ENCODE data around the gene GOLGA6D. TPM values are rescaled to one million over a fixed set of nuclear protein-coding genes. Genes with fewer than 3 reads are reported as not detected.
"Not testable (repeated sequence)": the region's sequence is repeated elsewhere in the genome, so short reads cannot be mapped to it uniquely, and the experiment has no call there.

Gene GOLGA6D
- polyA plus RNA-seq, 4 donors = 0.07 TPM; not detected in 3

DNA sequence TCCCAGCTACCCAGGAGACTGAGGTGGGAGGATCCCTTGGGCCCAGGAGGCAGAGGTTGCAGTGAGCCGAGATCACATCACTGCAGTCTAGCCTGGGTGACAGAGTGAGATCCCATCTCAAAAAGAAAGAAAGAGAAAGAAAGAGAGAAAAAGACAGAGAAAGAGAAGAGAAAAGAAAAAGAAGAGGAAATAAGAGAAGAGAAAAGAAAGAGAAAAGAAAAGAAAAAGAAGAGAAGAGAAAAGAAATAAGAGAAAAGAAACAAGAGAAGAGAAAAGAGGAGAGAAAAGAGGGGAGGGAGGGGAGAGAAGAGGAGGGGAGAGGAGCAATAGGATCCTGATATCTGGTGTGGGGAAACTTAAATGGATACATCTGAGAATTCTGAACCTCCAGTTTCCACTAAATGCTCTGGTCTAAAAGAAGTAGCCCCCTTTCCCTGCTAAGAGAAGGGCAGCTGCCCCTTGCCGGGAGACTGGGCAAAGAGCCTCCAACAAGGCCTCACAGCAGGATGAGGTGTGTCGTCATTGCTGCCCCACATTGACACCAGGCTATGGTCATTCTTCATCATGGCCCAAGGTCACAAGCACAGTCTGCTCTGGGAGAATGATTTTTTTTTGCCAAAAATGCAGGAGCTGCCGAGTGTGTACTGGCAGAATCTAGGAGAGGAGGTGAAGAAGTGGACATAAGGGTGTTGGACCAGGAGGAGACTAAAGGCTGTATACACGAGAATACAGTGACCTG, 32.1 kb downstream of the GOLGA6D start:
- Histone ChIP-seq H3K4me1 (ENCODE audit: control insufficient read depth in 3 of 3, insufficient read depth in 2 of 3, low read depth in 1 of 3, low read length in 2 of 3) (no peaks in the 10 kb centered on the region), H3K4me3 (ENCODE audit: low read depth in 1 of 3, low read length in 3 of 3) (no peak overlapping the region), H3K36me3 (ENCODE audit: control insufficient read depth in 3 of 3, insufficient read depth in 2 of 3, low read depth in 1 of 3, low read length in 3 of 3) (no peaks in the 10 kb centered on the region), H3K27ac (ENCODE audit: low read depth in 1 of 3, low read length in 2 of 3) (no peak overlapping the region), H3K27me3 (ENCODE audit: control insufficient read depth in 3 of 3, insufficient read depth in 3 of 3, low read length in 3 of 3) (no peaks in the 10 kb centered on the region), H3K9me3 (ENCODE audit: control insufficient read depth in 2 of 2, insufficient read depth in 1 of 2, low read depth in 1 of 2, low read length in 1 of 2) (no peaks in the 10 kb centered on the region)
- no peak for DNase-seq
- 76 to 82% (median 81%) methylated on average over 5 of the region's 5 CpGs for WGBS, 3 donors
- no peak for FAIRE-seq

DNA sequence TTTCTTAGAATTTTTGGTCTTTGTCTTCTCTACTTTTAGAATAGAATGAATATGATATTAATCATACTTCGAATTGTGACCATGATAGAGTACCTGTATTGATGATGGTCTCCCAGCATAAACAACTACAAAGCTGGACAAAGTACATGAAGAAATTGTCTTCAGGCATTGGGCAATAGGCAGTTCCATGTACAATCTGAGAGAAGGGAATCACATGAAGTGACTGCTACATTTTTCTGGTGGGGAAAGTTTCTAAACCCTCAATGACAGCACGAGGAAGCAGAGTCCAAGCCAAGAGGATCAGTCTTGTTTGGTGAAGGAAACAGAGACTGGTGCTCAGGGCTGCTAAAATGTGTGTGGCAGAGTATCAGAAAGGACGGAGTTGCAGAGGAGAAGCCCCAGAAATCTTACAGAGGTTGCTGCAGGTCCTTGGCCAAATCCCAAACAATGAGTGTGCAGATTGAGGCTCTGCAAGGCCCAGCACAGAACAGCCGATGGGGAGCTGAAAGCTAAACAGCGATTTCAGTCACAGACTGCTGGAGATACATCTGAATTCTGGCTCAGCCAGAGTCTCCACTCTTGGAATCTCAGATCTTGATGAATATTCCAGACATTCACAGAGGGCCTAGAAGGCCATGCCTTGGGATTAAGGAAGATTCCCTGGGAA, 36.7 kb downstream of the GOLGA6D start:
- WGBS, 3 donors = 77 to 89% (median 84%) methylated on average over 5 of the region's 5 CpGs
- DNase-seq = peak in 1 of 2 donors; percentile 33
- H3K27ac ChIP-seq (ENCODE audit: low read depth in 1 of 3, low read length in 2 of 3); H3K27me3 ChIP-seq (ENCODE audit: control insufficient read depth in 3 of 3, insufficient read depth in 3 of 3, low read length in 3 of 3); FAIRE-seq; H3K36me3 ChIP-seq (ENCODE audit: control insufficient read depth in 3 of 3, insufficient read depth in 2 of 3, low read depth in 1 of 3, low read length in 3 of 3); H3K9me3 ChIP-seq (ENCODE audit: control insufficient read depth in 2 of 2, insufficient read depth in 1 of 2, low read depth in 1 of 2, low read length in 1 of 2); H3K4me3 ChIP-seq (ENCODE audit: low read depth in 1 of 3, low read length in 3 of 3): not testable (repeated sequence)
- H3K4me1 ChIP-seq (ENCODE audit: control insufficient read depth in 3 of 3, insufficient read depth in 2 of 3, low read depth in 1 of 3, low read length in 2 of 3) = peaks cover 0 to 13% (median 0%) of the 10 kb centered on the region in 3 donors

DNA sequence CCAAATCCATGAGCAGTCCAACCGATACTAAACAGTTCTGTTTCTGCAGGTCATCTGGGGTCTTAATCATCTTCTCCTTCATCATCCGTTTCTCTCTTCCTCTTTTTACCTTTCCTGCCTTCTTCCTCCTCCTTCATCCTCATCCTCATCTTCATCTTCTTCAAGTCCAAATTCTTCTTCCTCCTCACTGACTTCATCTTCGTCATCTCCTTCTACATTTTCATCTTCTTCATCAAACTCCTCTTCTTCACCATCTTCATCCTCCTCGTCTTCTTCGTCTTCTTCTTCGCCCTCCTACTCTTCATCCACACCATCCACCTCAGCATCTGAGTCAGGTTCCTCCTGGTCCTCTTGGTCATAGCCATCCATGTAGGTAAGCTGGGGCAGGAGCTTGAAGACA, 39.1 kb downstream of the GOLGA6D start:
- Histone ChIP-seq H3K4me3 (ENCODE audit: low read depth in 1 of 3, low read length in 3 of 3) (no peak overlapping the region), H3K9me3 (ENCODE audit: control insufficient read depth in 2 of 2, insufficient read depth in 1 of 2, low read depth in 1 of 2, low read length in 1 of 2) (no peaks in the 10 kb centered on the region), H3K27ac (ENCODE audit: low read depth in 1 of 3, low read length in 2 of 3) (no peak overlapping the region), H3K36me3 (ENCODE audit: control insufficient read depth in 3 of 3, insufficient read depth in 2 of 3, low read depth in 1 of 3, low read length in 3 of 3) (no peaks in the 10 kb centered on the region), H3K4me1 (ENCODE audit: control insufficient read depth in 3 of 3, insufficient read depth in 2 of 3, low read depth in 1 of 3, low read length in 2 of 3) (peaks cover 0 to 16% (median 0%) of the 10 kb centered on the region in 3 donors), H3K27me3 (ENCODE audit: control insufficient read depth in 3 of 3, insufficient read depth in 3 of 3, low read length in 3 of 3) (no peaks in the 10 kb centered on the region)
- DNase-seq (no peak), FAIRE-seq (no peak)
- WGBS, 3 donors = 88 to 93% (median 91%) methylated on average over 6 of the region's 6 CpGs

GRCh38 chr15:75325922-75326321, 43.3 kb downstream of the GOLGA6D start:
- H3K9me3 ChIP-seq (ENCODE audit: control insufficient read depth in 2 of 2, insufficient read depth in 1 of 2, low read depth in 1 of 2, low read length in 1 of 2) = no peaks in the 10 kb centered on the region
- no peaks in the 10 kb centered on the region for H3K36me3 ChIP-seq (ENCODE audit: control insufficient read depth in 3 of 3, insufficient read depth in 2 of 3, low read depth in 1 of 3, low read length in 3 of 3)
- peaks cover 0 to 16% (median 0%) of the 10 kb centered on the region in 3 donors for H3K4me1 ChIP-seq (ENCODE audit: control insufficient read depth in 3 of 3, insufficient read depth in 2 of 3, low read depth in 1 of 3, low read length in 2 of 3)
- no peak overlapping the region for H3K27ac ChIP-seq (ENCODE audit: low read depth in 1 of 3, low read length in 2 of 3)
- no peak overlapping the region for H3K4me3 ChIP-seq (ENCODE audit: low read depth in 1 of 3, low read length in 3 of 3)
- no peak for DNase-seq
- no peak for FAIRE-seq
- WGBS, 3 donors = 92 to 97% (median 95%) methylated on average over 4 of the region's 4 CpGs
- no peaks in the 10 kb centered on the region for H3K27me3 ChIP-seq (ENCODE audit: control insufficient read depth in 3 of 3, insufficient read depth in 3 of 3, low read length in 3 of 3)

DNA sequence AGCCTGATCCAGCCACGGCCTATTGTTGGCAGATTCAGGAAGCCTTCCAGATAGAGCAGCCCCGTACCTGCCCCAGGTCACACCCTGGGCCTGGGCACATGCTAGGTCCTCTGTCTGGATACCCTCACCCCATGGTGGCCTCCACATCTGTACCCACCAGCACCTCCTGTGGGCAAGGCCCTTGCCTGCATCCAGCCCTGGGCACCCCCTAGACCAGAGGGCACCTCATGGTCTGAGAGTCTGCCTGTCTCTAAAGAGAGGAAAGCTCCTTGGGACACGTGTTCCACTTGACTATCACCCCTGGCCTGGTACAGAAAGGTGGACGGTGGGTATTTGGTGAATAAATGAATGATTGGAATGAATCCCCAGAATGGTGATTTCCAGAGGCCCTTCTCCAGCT, 44.4 kb downstream of the GOLGA6D start:
- 84 to 86% (median 84%) methylated on average over 4 of the region's 4 CpGs for WGBS, 3 donors
- no peak for FAIRE-seq
- no peaks in the 10 kb centered on the region for H3K36me3 ChIP-seq (ENCODE audit: control insufficient read depth in 3 of 3, insufficient read depth in 2 of 3, low read depth in 1 of 3, low read length in 3 of 3)
- H3K27me3 ChIP-seq (ENCODE audit: control insufficient read depth in 3 of 3, insufficient read depth in 3 of 3, low read length in 3 of 3) = no peaks in the 10 kb centered on the region
- no peaks in the 10 kb centered on the region for H3K9me3 ChIP-seq (ENCODE audit: control insufficient read depth in 2 of 2, insufficient read depth in 1 of 2, low read depth in 1 of 2, low read length in 1 of 2)
- H3K4me1 ChIP-seq (ENCODE audit: control insufficient read depth in 3 of 3, insufficient read depth in 2 of 3, low read depth in 1 of 3, low read length in 2 of 3) = peaks cover 0 to 16% (median 0%) of the 10 kb centered on the region in 3 donors
- no peak for DNase-seq
- no peak overlapping the region for H3K27ac ChIP-seq (ENCODE audit: low read depth in 1 of 3, low read length in 2 of 3)
- no peak overlapping the region for H3K4me3 ChIP-seq (ENCODE audit: low read depth in 1 of 3, low read length in 3 of 3)

- FAIRE-seq = no peak
- no peak overlapping the region for H3K27ac ChIP-seq (ENCODE audit: low read depth in 1 of 3, low read length in 2 of 3)
- H3K4me1 ChIP-seq (ENCODE audit: control insufficient read depth in 3 of 3, insufficient read depth in 2 of 3, low read depth in 1 of 3, low read length in 2 of 3) = peaks cover 0 to 16% (median 0%) of the 10 kb centered on the region in 3 donors
- no peaks in the 10 kb centered on the region for H3K27me3 ChIP-seq (ENCODE audit: control insufficient read depth in 3 of 3, insufficient read depth in 3 of 3, low read length in 3 of 3)
- DNase-seq = no peak
- H3K36me3 ChIP-seq (ENCODE audit: control insufficient read depth in 3 of 3, insufficient read depth in 2 of 3, low read depth in 1 of 3, low read length in 3 of 3) = no peaks in the 10 kb centered on the region
- H3K4me3 ChIP-seq (ENCODE audit: low read depth in 1 of 3, low read length in 3 of 3) = no peak overlapping the region
- no peaks in the 10 kb centered on the region for H3K9me3 ChIP-seq (ENCODE audit: control insufficient read depth in 2 of 2, insufficient read depth in 1 of 2, low read depth in 1 of 2, low read length in 1 of 2)
- 81 to 90% (median 82%) methylated on average over 3 of the region's 3 CpGs for WGBS, 3 donors
Observed at GRCh38 chr15:75327491-75327890, 44.9 kb downstream of the GOLGA6D start.

GRCh38 chr15:75328493-75329314, 46.1 kb downstream of the GOLGA6D start:
- Histone ChIP-seq H3K4me3 (ENCODE audit: low read depth in 1 of 3, low read length in 3 of 3) (no peak overlapping the region), H3K36me3 (ENCODE audit: control insufficient read depth in 3 of 3, insufficient read depth in 2 of 3, low read depth in 1 of 3, low read length in 3 of 3) (no peaks in the 10 kb centered on the region), H3K4me1 (ENCODE audit: control insufficient read depth in 3 of 3, insufficient read depth in 2 of 3, low read depth in 1 of 3, low read length in 2 of 3) (peaks cover 0 to 10% (median 0%) of the 10 kb centered on the region in 3 donors), H3K27ac (ENCODE audit: low read depth in 1 of 3, low read length in 2 of 3) (no peak overlapping the region), H3K9me3 (ENCODE audit: control insufficient read depth in 2 of 2, insufficient read depth in 1 of 2, low read depth in 1 of 2, low read length in 1 of 2) (no peaks in the 10 kb centered on the region), H3K27me3 (ENCODE audit: control insufficient read depth in 3 of 3, insufficient read depth in 3 of 3, low read length in 3 of 3) (no peaks in the 10 kb centered on the region)
- WGBS, 3 donors = 70 to 78% (median 71%) methylated on average over 10 of the region's 10 CpGs
- FAIRE-seq = no peak
- DNase-seq = no peak

GRCh38 chr15:75329571-75329970, 46.9 kb downstream of the GOLGA6D start:
- WGBS, 3 donors = 91 to 100% (median 94%) methylated on average over 2 of the region's 2 CpGs
- no peaks in the 10 kb centered on the region for H3K27me3 ChIP-seq (ENCODE audit: control insufficient read depth in 3 of 3, insufficient read depth in 3 of 3, low read length in 3 of 3)
- H3K9me3 ChIP-seq (ENCODE audit: control insufficient read depth in 2 of 2, insufficient read depth in 1 of 2, low read depth in 1 of 2, low read length in 1 of 2) = no peaks in the 10 kb centered on the region

More at GRCh38 chr15:75329571-75329970, 46.9 kb downstream of the GOLGA6D start:
- no peaks in the 10 kb centered on the region for H3K36me3 ChIP-seq (ENCODE audit: control insufficient read depth in 3 of 3, insufficient read depth in 2 of 3, low read depth in 1 of 3, low read length in 3 of 3)
- no peak overlapping the region for H3K27ac ChIP-seq (ENCODE audit: low read depth in 1 of 3, low read length in 2 of 3)
- peaks cover 0 to under 1% (median 0%) of the 10 kb centered on the region in 3 donors for H3K4me1 ChIP-seq (ENCODE audit: control insufficient read depth in 3 of 3, insufficient read depth in 2 of 3, low read depth in 1 of 3, low read length in 2 of 3)
- no peak for FAIRE-seq
- H3K4me3 ChIP-seq (ENCODE audit: low read depth in 1 of 3, low read length in 3 of 3) = no peak overlapping the region
- no peak for DNase-seq
